ENCODE measurements around the gene ERAS. TPM values are rescaled to one million over a fixed set of nuclear protein-coding genes. Genes with fewer than 3 reads are reported as not detected.

ERAS gene
- polyA plus RNA-seq, 2 of the 4 experiments (the other 2 are of a cell fraction) = 0.06 TPM; not detected in 1

GRCh38 chrX:48827654-48827968, 1.3 kb downstream of the ERAS start (continued):
- no peak for TF ChIP-seq POLR2AphosphoS2 (conservative IDR thresholded peaks at IDR 0.05; ENCODE audit: low read length)
- no peak for TF ChIP-seq MAX (IDR thresholded peaks at IDR 0.05)
- no peak for TF ChIP-seq HDAC2 (IDR thresholded peaks at IDR 0.05)
- TF ChIP-seq ZC3H11A (IDR thresholded peaks at IDR 0.05) = no peak
- no peak for TF ChIP-seq PHF8 (IDR thresholded peaks at IDR 0.05; ENCODE audit: borderline replicate concordance, low read depth)
- TF ChIP-seq RAD21 (conservative IDR thresholded peaks at IDR 0.05 in 1 of 2, IDR thresholded peaks at IDR 0.05 in 1 of 2) = no peak
- TF ChIP-seq HOXA7 (CRISPR knock-in tag; IDR thresholded peaks at IDR 0.05) = no peak

GRCh38 chrX:48829016-48829735, 2.9 kb downstream of the ERAS start:
- TF ChIP-seq ELK1 (IDR thresholded peaks at IDR 0.05; ENCODE audit: low read depth, low read length) = no peak
- no peak for TF ChIP-seq KDM1A (IDR thresholded peaks at IDR 0.05; ENCODE audit: low read depth)
- TF ChIP-seq REST (IDR thresholded peaks at IDR 0.05) = no peak
- TF ChIP-seq FOSB (CRISPR knock-in tag; IDR thresholded peaks at IDR 0.05) = no peak
- no peak for TF ChIP-seq EP300 (IDR thresholded peaks at IDR 0.05)
- no peak for TF ChIP-seq HMGXB4 (CRISPR knock-in tag; IDR thresholded peaks at IDR 0.05; ENCODE audit: borderline replicate concordance)
- no peak for TF ChIP-seq CBX8 (IDR thresholded peaks at IDR 0.05)
- no peak for TF ChIP-seq HEYL (CRISPR knock-in tag; IDR thresholded peaks at IDR 0.05)
- no peak for TF ChIP-seq MAFK (IDR thresholded peaks at IDR 0.05; ENCODE audit: partially characterized antibody)
- no peak for TF ChIP-seq PBX3 (IDR thresholded peaks at IDR 0.05)
- TF ChIP-seq POLR2A (IDR thresholded peaks at IDR 0.05; ENCODE audit: low read length) = no peak
- no peak for TF ChIP-seq TFCP2L1 (CRISPR knock-in tag; IDR thresholded peaks at IDR 0.05)
- no peak for TF ChIP-seq BHLHE40 (IDR thresholded peaks at IDR 0.05; ENCODE audit: low read depth, low read length)
- TF ChIP-seq CBX2 (IDR thresholded peaks at IDR 0.05; ENCODE audit: borderline replicate concordance, low read depth) = no peak
- no peak for TF ChIP-seq SMC3 (IDR thresholded peaks at IDR 0.05)
- Histone ChIP-seq H3K4me1 (peaks cover 3% of the 10 kb centered on the region; the same call in 1 of the 3 replicates), H3K4me3 (no peak overlapping the region), H3K9me3 (no peaks in the 10 kb centered on the region), H3K4me2 (no peak overlapping the region), H3K27ac (no peak overlapping the region)
- 92% methylated on average over 5 of the region's 24 CpGs for WGBS (ENCODE audit: missing lambda C conversion rate)
- ATAC-seq = no peak
- CTCF ChIA-PET = interaction anchor here (0.6 kb wide), 1 partner anchor 15 kb away, joined by 3 read pairs; no protein-coding TSS in a partner anchor
- FAIRE-seq = no peak
- no peak for DNase-seq (ENCODE audit: low read depth in 1 of 2, low spot score in 1 of 2)
- POLR2A ChIA-PET = interaction anchor here (0.6 kb wide), 1 partner anchor 38 kb away, joined by 4 read pairs; no protein-coding TSS in a partner anchor
